ENCODE measurements around the gene SAP30BP.

DNA sequence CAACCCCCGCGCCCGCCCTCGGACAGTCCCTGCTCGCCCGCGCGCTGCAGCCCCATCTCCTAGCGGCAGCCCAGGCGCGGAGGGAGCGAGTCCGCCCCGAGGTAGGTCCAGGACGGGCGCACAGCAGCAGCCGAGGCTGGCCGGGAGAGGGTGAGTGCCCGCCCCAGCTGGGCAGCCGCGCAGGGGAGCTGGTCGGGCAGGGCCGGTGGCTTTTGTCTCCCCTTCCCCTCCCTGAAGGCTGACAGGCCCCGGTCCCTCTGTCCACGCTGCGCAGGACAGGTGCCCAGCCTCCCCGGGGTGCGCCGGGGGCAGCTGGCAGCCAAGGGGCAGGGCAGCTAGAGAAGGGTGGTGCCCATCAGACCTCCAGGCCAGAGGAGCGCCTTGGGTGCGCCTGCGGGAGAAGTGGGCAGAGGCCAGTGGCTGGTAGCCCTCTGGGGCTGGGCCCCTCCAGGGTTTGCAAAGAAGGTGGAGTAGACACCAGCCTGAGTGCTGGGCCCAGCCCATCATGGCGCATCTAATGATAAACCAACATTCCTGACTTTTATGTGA lies 54.4 kb downstream of the SAP30BP start:
- TF ChIP-seq ZNF529 (tag by site-specific recombination; IDR thresholded peaks at IDR 0.05; ENCODE audit: insufficient replicate concordance) (no peak), ZNF621 (tag by site-specific recombination; IDR thresholded peaks at IDR 0.05) (no peak), YY1 (tag by site-specific recombination; IDR thresholded peaks at IDR 0.05) (no peak), PATZ1 (tag by site-specific recombination; IDR thresholded peaks at IDR 0.05) (no peak), ZNF214 (tag by site-specific recombination; IDR thresholded peaks at IDR 0.05; ENCODE audit: borderline replicate concordance) (no peak), ZNF121 (tag by site-specific recombination; IDR thresholded peaks at IDR 0.05) (no peak), ZNF19 (tag by site-specific recombination; IDR thresholded peaks at IDR 0.05; ENCODE audit: low read depth) (no peak), SP7 (tag by site-specific recombination; IDR thresholded peaks at IDR 0.05) (no peak), TRIM28 (IDR thresholded peaks at IDR 0.05; ENCODE audit: borderline replicate concordance, low read length) (no peak)
- TF ChIP-seq, protein P1, sequence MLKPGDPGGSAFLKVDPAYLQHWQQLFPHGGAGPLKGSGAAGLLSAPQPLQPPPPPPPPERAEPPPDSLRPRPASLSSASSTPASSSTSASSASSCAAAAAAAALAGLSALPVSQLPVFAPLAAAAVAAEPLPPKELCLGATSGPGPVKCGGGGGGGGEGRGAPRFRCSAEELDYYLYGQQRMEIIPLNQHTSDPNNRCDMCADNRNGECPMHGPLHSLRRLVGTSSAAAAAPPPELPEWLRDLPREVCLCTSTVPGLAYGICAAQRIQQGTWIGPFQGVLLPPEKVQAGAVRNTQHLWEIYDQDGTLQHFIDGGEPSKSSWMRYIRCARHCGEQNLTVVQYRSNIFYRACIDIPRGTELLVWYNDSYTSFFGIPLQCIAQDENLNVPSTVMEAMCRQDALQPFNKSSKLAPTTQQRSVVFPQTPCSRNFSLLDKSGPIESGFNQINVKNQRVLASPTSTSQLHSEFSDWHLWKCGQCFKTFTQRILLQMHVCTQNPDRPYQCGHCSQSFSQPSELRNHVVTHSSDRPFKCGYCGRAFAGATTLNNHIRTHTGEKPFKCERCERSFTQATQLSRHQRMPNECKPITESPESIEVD (tag by site-specific recombination; IDR thresholded peaks at IDR 0.05) = no peak
- TF ChIP-seq, protein P2, sequence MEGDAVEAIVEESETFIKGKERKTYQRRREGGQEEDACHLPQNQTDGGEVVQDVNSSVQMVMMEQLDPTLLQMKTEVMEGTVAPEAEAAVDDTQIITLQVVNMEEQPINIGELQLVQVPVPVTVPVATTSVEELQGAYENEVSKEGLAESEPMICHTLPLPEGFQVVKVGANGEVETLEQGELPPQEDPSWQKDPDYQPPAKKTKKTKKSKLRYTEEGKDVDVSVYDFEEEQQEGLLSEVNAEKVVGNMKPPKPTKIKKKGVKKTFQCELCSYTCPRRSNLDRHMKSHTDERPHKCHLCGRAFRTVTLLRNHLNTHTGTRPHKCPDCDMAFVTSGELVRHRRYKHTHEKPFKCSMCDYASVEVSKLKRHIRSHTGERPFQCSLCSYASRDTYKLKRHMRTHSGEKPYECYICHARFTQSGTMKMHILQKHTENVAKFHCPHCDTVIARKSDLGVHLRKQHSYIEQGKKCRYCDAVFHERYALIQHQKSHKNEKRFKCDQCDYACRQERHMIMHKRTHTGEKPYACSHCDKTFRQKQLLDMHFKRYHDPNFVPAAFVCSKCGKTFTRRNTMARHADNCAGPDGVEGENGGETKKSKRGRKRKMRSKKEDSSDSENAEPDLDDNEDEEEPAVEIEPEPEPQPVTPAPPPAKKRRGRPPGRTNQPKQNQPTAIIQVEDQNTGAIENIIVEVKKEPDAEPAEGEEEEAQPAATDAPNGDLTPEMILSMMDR (tag by site-specific recombination; IDR thresholded peaks at IDR 0.05) = no peak

All from HEK293 (cell line).